Prostate gland (tissue), 2 donors: ENCODE data around the gene NCOA7. TPM values are rescaled to one million over a fixed set of nuclear protein-coding genes. Genes with fewer than 3 reads are reported as not detected.

Source experiments
- DNase-seq: peaks from one replicate; pipeline ENCODE4 v3.0.0-alpha.2; 2019; ENCODE audit warnings: low spot score
- H3K27ac ChIP-seq, 2 donors: fragments of 200-600 bp; sonication (generic); 2 replicates each; pipeline ENCODE4 v1.5.1; 2017 to 2019
- H3K27me3 ChIP-seq: fragments of 200-600 bp; sonication (generic); replicated peaks from 2 replicates; pipeline ENCODE4 v1.5.1; 2019; ENCODE audit not compliant: insufficient read depth
- H3K36me3 ChIP-seq, 2 donors: fragments of 200-600 bp; sonication (generic); 1 replicate in 1 of 2; 2 replicates in 1 of 2; pipeline versions ENCODE4 v1.5.1 to v1.8.1; 2017 to 2019
- H3K4me1 ChIP-seq: fragments of 200-600 bp; sonication (generic); replicated peaks from 2 replicates; pipeline ENCODE4 v1.5.1; 2019
- H3K4me3 ChIP-seq, 2 donors: fragments of 200-600 bp; sonication (generic); 2 replicates each; pipeline ENCODE4 v1.5.1; 2017 to 2019
- H3K9me3 ChIP-seq: fragments of 200-600 bp; sonication (generic); 2 replicates; pipeline ENCODE4 v1.5.1; 2017
- POLR2A ChIP-seq: fragments of 450-650 bp; IDR thresholded peaks from one replicate; pipeline ENCODE4 v1.6.1; 2016; ENCODE audit warnings: antibody characterized with exemption, mild to moderate bottlenecking
- POLR2AphosphoS5 ChIP-seq: sonication (generic); formaldehyde crosslinking; IDR thresholded peaks from one replicate; pipeline ENCODE4 v1.6.1; 2017; ENCODE audit warnings: antibody characterized with exemption
- WGBS: methylation state at CpG from one replicate; pipeline ENCODE4 v1.1.5; 2018; 5-methylcytosine and 5-hydroxymethylcytosine counted together
- intact Hi-C: fragments of 100-400 bp; cut with DNase I; formaldehyde crosslinking; loops from one replicate; pipeline ENCODE4 v1.14.2; 2022
- total RNA-seq, 2 donors: library from RNA; depleted of rRNA; stranded (reverse); fragments of >200 nt; gene quantifications; one replicate each; pipeline ENCODE4 v1.1.0, GENCODE V29; 2016
- TF ChIP-seq, protein P1 (sequence below), 4 experiments: fragments of 200-600 bp in 2 of 4; fragments of 450-650 bp in 2 of 4; sonication (generic) in 2 of 4; IDR thresholded peaks; 1 replicate in 3 of 4; 2 replicates in 1 of 4; pipeline ENCODE4 v1.5.1; 2016 to 2019; ENCODE audit warnings: antibody characterized with exemption in 4 of 4, mild to moderate bottlenecking in 2 of 4, moderate library complexity in 2 of 4

NCOA7 gene
- total RNA-seq, 2 donors from 2014 or later = 15.5 to 15.6 TPM

DNA sequence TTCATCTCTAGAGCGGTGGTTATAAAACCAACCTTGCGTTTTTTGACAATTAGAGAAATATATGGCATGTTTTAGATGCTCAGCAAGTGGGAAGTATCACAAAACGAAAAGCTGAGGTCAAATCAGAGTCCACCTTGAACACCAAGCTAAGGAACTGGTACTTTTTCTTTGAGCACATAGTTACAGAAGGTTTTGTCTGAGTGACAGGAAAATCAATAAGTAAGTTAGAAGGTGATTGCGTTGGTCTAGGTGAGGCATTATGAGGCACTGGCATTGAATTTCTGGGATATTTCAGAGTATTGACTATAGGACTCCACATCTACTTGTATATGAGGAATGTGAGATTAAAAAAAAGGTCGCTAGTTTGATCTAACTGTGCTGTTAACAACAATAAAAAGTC, 165.2 kb downstream of the NCOA7 start:
- Histone ChIP-seq H3K27me3 (no peaks in the 10 kb centered on the region), H3K9me3 (no peaks in the 10 kb centered on the region), H3K4me1 (no peaks in the 10 kb centered on the region), H3K4me3 (no peak overlapping the region), H3K27ac (peak overlapping the region; percentile 93 to 95), H3K36me3 (no peaks in the 10 kb centered on the region)
- DNase-seq = no peak
- no peak for TF ChIP-seq POLR2AphosphoS5
- TF ChIP-seq POLR2A = no peak
- TF ChIP-seq, protein P1, sequence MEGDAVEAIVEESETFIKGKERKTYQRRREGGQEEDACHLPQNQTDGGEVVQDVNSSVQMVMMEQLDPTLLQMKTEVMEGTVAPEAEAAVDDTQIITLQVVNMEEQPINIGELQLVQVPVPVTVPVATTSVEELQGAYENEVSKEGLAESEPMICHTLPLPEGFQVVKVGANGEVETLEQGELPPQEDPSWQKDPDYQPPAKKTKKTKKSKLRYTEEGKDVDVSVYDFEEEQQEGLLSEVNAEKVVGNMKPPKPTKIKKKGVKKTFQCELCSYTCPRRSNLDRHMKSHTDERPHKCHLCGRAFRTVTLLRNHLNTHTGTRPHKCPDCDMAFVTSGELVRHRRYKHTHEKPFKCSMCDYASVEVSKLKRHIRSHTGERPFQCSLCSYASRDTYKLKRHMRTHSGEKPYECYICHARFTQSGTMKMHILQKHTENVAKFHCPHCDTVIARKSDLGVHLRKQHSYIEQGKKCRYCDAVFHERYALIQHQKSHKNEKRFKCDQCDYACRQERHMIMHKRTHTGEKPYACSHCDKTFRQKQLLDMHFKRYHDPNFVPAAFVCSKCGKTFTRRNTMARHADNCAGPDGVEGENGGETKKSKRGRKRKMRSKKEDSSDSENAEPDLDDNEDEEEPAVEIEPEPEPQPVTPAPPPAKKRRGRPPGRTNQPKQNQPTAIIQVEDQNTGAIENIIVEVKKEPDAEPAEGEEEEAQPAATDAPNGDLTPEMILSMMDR (IDR thresholded peaks at IDR 0.05) = no peak
- WGBS = 38% methylated on average over 5 of the region's 5 CpGs
- intact Hi-C loops = loop anchor here (2.0 to 10.0 kb wide), 4 partner anchors 99 to 801 kb away; partner anchors contain the start of genes HDDC2 and TPD52L1

DNA sequence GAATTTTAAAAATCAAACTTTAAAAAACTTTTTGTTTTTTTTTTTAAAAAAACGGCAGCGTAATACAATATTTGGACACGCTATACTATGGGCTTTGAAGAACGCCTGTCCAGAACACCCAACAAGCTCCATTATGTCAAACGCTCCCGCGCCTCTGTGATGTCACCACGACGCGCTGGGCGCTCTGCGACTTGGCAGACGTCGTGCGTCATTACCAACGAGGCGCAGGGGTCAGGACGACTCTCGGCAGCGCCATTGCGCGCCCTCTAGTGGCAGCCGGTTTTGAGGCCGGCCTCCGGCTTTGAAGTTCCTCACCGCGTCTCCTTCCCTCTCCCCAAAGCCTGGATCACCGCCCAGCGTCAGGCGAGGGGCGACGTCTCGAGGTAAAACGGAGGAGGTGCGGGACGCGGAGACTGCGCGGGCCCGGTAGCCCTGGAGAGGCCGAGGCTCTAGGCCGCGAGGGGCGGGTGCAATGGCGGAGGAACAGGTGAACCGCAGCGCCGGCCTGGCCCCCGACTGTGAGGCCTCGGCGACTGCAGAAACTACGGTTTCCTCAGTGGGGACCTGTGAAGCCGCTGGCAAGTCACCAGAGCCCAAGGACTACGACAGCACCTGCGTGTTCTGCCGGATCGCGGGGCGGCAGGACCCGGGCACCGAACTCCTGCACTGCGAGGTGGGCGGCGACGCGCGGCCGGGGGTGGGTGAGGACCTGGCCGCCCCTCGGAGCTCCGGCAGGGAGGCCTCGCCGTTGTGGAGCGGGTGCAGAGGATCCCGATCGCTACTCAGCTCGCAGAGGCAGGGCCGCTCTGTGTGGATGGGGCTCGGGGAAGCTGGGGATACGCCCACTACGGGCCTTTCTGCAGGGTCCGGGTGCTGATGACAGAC, 166.0 kb downstream of the NCOA7 start, which contains the start of gene HINT3:
HINT3 (plus strand) TSS at position 265 of the 885 bp plus-strand sequence; CDS start at position 473, 208 bp downstream.
- H3K27me3 ChIP-seq = no peaks in the 10 kb centered on the region
- TF ChIP-seq POLR2A (peak; percentile 63), POLR2AphosphoS5 (peak; percentile 94)
- TF ChIP-seq, protein P1 (IDR thresholded peaks at IDR 0.05) = peak; percentile 94 to 99 (median 98)
- under 1% methylated on average over 57 of the region's 82 CpGs for WGBS
- peak within 1 kb of the TSS; percentile 93 to 95 for H3K27ac ChIP-seq
- peak; percentile 96 for DNase-seq
- no peaks in the 10 kb centered on the region for H3K36me3 ChIP-seq
- intact Hi-C loops = loop anchor here (2.0 to 10.0 kb wide), 4 partner anchors 99 to 802 kb away; partner anchors contain the start of genes HDDC2 and TPD52L1
- H3K9me3 ChIP-seq = no peaks in the 10 kb centered on the region
- peak within 1 kb of the TSS; percentile 81 to 91 for H3K4me3 ChIP-seq
- H3K4me1 ChIP-seq = no peaks in the 10 kb centered on the region

DNA sequence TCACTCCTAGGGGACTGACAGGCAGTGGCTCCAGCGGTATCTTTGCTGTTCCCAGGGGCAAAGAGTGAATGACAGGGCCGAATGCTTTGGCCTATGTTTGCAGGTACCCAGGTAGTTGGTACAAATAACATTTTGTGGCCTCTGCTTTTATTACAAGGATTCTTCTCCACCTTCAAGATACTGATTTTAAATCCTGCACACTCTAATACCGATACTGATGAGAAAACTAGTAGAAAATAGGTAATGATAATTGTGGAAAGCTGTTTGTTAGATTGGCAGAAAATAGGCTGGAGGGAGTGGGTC, 166.6 kb downstream of the NCOA7 start:
- intact Hi-C loops = loop anchor here (2.0 to 10.0 kb wide), 4 partner anchors 100 to 803 kb away; partner anchors contain the start of genes HDDC2 and TPD52L1
- 1% methylated on average over 3 of the region's 3 CpGs for WGBS

DNA sequence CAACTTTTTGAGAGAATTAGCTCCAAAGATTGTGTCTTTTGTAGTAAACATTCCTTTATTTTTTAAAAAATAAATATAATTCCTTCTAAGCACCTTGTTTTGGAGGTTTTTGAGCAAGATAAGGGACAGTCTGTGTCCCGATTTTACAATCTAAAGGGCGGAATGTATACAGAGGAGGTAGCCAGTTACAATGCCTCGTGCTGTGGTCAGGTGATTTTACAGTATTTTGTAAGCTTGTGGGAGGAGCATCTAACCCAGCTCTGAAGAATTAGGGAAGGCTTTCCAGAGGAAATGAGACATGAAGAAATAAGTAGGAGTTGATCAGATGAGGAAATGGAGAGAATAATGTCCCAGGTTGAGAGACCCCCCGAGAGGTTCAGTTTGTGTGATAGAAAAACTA, 167.1 kb downstream of the NCOA7 start:
- Histone ChIP-seq H3K27me3 (no peaks in the 10 kb centered on the region), H3K4me1 (no peaks in the 10 kb centered on the region), H3K36me3 (no peaks in the 10 kb centered on the region), H3K9me3 (no peaks in the 10 kb centered on the region), H3K27ac (peak overlapping the region; percentile 93 to 95), H3K4me3 (peak overlapping the region; percentile 81 to 91)
- DNase-seq = peak; percentile 65
- intact Hi-C loops = loop anchor here (2.0 to 10.0 kb wide), 4 partner anchors 101 to 803 kb away; partner anchors contain the start of genes HDDC2 and TPD52L1
- 21% methylated on average over 4 of the region's 4 CpGs for WGBS
- TF ChIP-seq POLR2A (peak; percentile 40), POLR2AphosphoS5 (peak; percentile 80)
- TF ChIP-seq, protein P1 (IDR thresholded peaks at IDR 0.05) = no peak

More for the DNA sequence above, 166.6 kb downstream of the NCOA7 start:
- Histone ChIP-seq H3K27me3 (no peaks in the 10 kb centered on the region), H3K36me3 (no peaks in the 10 kb centered on the region), H3K27ac (peak overlapping the region; percentile 93 to 95), H3K9me3 (no peaks in the 10 kb centered on the region), H3K4me1 (no peaks in the 10 kb centered on the region), H3K4me3 (peak overlapping the region; percentile 81 to 91)
- TF ChIP-seq POLR2A (no peak), POLR2AphosphoS5 (no peak)
- TF ChIP-seq, protein P1 (IDR thresholded peaks at IDR 0.05) = no peak
- no peak for DNase-seq
